H1 (cell line): ENCODE results near the gene TNIP1. TPM values are rescaled to one million over a fixed set of nuclear protein-coding genes. Genes with fewer than 3 reads are reported as not detected.

Experiments used
- CTCF ChIA-PET: fragments of 300-600 bp; sonication (Branson Sonifier 250); formaldehyde crosslinking; loops from one replicate; lab custom pipeline; 2021; ENCODE audit not compliant: partially characterized antibody; lab: Charles Lee
- POLR2A ChIA-PET: fragments of 300-600 bp; sonication (Branson Sonifier 250); formaldehyde crosslinking; loops from one replicate; lab custom pipeline; 2021; ENCODE audit warnings: inconsistent platforms; ENCODE audit not compliant: partially characterized antibody; lab: Charles Lee
- DNase-seq, 2 experiments: peaks; one replicate each; pipeline versions ENCODE4 v3.0.0 to v3.0.0-alpha.2; 2010 to 2022; ENCODE audit warnings: low spot score in 2 of 2, low read depth in 1 of 2, mixed read lengths in 1 of 2
- FAIRE-seq: peaks from 2 replicates; lab custom pipeline; 2011; peaks lifted over from hg19 to GRCh38; lab: Jason Lieb, UNC
- H2AFZ ChIP-seq: 2 replicates; pipeline ENCODE4 v1.8.1; 2012; ENCODE audit warnings: low read length, inconsistent platforms
- H2AK5ac ChIP-seq: 2 replicates; pipeline ENCODE4 v1.6.1; 2013; ENCODE audit warnings: low read depth, low read length
- H2BK120ac ChIP-seq: replicated peaks from 2 replicates; pipeline ENCODE3; 2013; ENCODE audit warnings: low read depth, low read length, inconsistent platforms
- H2BK12ac ChIP-seq: 2 replicates; pipeline ENCODE4 v1.6.1; 2013; ENCODE audit warnings: low read depth, low read length
- H2BK15ac ChIP-seq: 2 replicates; pipeline ENCODE4 v1.6.1; 2013; ENCODE audit warnings: low read length
- H2BK20ac ChIP-seq: 2 replicates; pipeline ENCODE4 v1.6.1; 2013; ENCODE audit warnings: low read length
- H2BK5ac ChIP-seq: 2 replicates; pipeline ENCODE4 v1.6.1; 2013; ENCODE audit warnings: low read depth, low read length
- H3K14ac ChIP-seq: 2 replicates; pipeline ENCODE4 v1.6.1; 2013; ENCODE audit warnings: inconsistent platforms; ENCODE audit not compliant: insufficient read length
- H3K18ac ChIP-seq: 2 replicates; pipeline ENCODE4 v1.6.1; 2013; ENCODE audit warnings: low read length; ENCODE audit errors: extremely low read depth
- H3K23ac ChIP-seq: 2 replicates; pipeline ENCODE4 v1.6.1; 2013; ENCODE audit warnings: inconsistent platforms; ENCODE audit not compliant: insufficient read length
- H3K23me2 ChIP-seq: 2 replicates; pipeline ENCODE4 v1.6.1; 2013; ENCODE audit warnings: low read depth, low read length
- H3K27ac ChIP-seq: 2 replicates; pipeline ENCODE4 v1.6.1; 2011; ENCODE audit warnings: low read depth, low read length, inconsistent platforms
- H3K27me3 ChIP-seq, 4 experiments: replicated peaks in 1 of 4; 1 replicate in 1 of 4; 2 replicates in 3 of 4; pipeline versions ENCODE4 v1.6.1 to v1.8.1; 2011 to 2013; ENCODE audit warnings: low read length in 3 of 4, mild to moderate bottlenecking in 3 of 4, inconsistent platforms in 2 of 4, mixed read lengths in 2 of 4, moderate library complexity in 1 of 4; ENCODE audit not compliant: control insufficient read depth in 3 of 4, insufficient read depth in 3 of 4; ENCODE audit errors: extremely low read depth in 1 of 4
- H3K36me3 ChIP-seq, 4 experiments: 2 replicates each; pipeline versions ENCODE4 v1.6.1 to v1.8.1; 2011 to 2013; ENCODE audit warnings: mild to moderate bottlenecking in 4 of 4, low read length in 3 of 4, moderate library complexity in 2 of 4, control low read depth in 1 of 4, inconsistent platforms in 1 of 4; ENCODE audit not compliant: insufficient read depth in 4 of 4, control insufficient read depth in 2 of 4
- H3K4ac ChIP-seq: replicated peaks from 2 replicates; pipeline ENCODE3; 2013; ENCODE audit warnings: low read length, low read depth, mixed read lengths, inconsistent platforms; ENCODE audit not compliant: insufficient read length
- H3K4me1 ChIP-seq, 4 experiments: replicated peaks in 1 of 4; 1 replicate in 1 of 4; 2 replicates in 3 of 4; pipeline versions ENCODE4 v1.6.1 to v1.8.1; 2011 to 2013; ENCODE audit warnings: low read length in 3 of 4, inconsistent platforms in 2 of 4, mixed read lengths in 1 of 4; ENCODE audit not compliant: insufficient read depth in 4 of 4, control insufficient read depth in 3 of 4
- H3K4me2 ChIP-seq, 2 experiments: 2 replicates each; pipeline versions ENCODE4 v1.6.1 to v1.8.1; 2011 to 2013; ENCODE audit warnings: low read depth in 2 of 2, low read length in 2 of 2, control low read depth in 1 of 2, inconsistent platforms in 1 of 2, mild to moderate bottlenecking in 1 of 2; ENCODE audit not compliant: insufficient read depth in 1 of 2
- H3K4me3 ChIP-seq, 4 experiments: fragments of 200-600, 300-600 bp in 1 of 4; sonication (generic), shearing (Covaris generic), sonication (Bioruptor Twin) in 1 of 4; 2 replicates each; pipeline versions ENCODE4 v1.5.1 to v1.8.1; 2011 to 2016; ENCODE audit warnings: low read length in 4 of 4, low read depth in 3 of 4, control low read depth in 2 of 4, inconsistent platforms in 2 of 4, mild to moderate bottlenecking in 2 of 4, mixed read lengths in 1 of 4, moderate library complexity in 1 of 4; ENCODE audit not compliant: insufficient read depth in 2 of 4; ENCODE audit errors: extremely low read depth in 1 of 4
- H3K56ac ChIP-seq: replicated peaks from 2 replicates; pipeline ENCODE3; 2013; ENCODE audit warnings: low read depth, mild to moderate bottlenecking, mixed read lengths, low read length, inconsistent platforms; ENCODE audit not compliant: insufficient read length
- H3K79me1 ChIP-seq: 2 replicates; pipeline ENCODE4 v1.6.1; 2013; ENCODE audit warnings: low read depth, low read length, control low read depth
- H3K79me2 ChIP-seq, 2 experiments: 2 replicates each; pipeline versions ENCODE4 v1.6.1 to v1.8.1; 2012 to 2013; ENCODE audit warnings: low read length in 2 of 2, mild to moderate bottlenecking in 2 of 2, inconsistent platforms in 1 of 2; ENCODE audit not compliant: insufficient read depth in 2 of 2, control insufficient read depth in 1 of 2
- H3K9ac ChIP-seq, 4 experiments: replicated peaks in 1 of 4; 1 replicate in 1 of 4; 2 replicates in 3 of 4; pipeline versions ENCODE4 v1.6.1 to v1.8.1; 2011 to 2013; ENCODE audit warnings: low read depth in 3 of 4, low read length in 3 of 4, control low read depth in 2 of 4, mild to moderate bottlenecking in 2 of 4, moderate library complexity in 2 of 4, inconsistent platforms in 1 of 4; ENCODE audit errors: extremely low read depth in 1 of 4
- H3K9me3 ChIP-seq, 2 experiments: 2 replicates each; pipeline versions ENCODE4 v1.6.1 to v1.8.1; 2012 to 2013; ENCODE audit warnings: mild to moderate bottlenecking in 2 of 2, moderate library complexity in 2 of 2, control low read depth in 1 of 2, inconsistent platforms in 1 of 2, low read depth in 1 of 2, low read length in 1 of 2, mixed read lengths in 1 of 2; ENCODE audit not compliant: insufficient read depth in 2 of 2
- H4K20me1 ChIP-seq, 2 experiments: replicated peaks in 1 of 2; 2 replicates each; pipeline versions ENCODE3 to v1.8.1; 2011 to 2013; ENCODE audit warnings: inconsistent platforms in 2 of 2, low read length in 2 of 2, mild to moderate bottlenecking in 1 of 2; ENCODE audit not compliant: insufficient read depth in 2 of 2, control insufficient read depth in 1 of 2
- H4K5ac ChIP-seq: 2 replicates; pipeline ENCODE4 v1.6.1; 2013; ENCODE audit warnings: low read length, low read depth, mixed read lengths, inconsistent platforms; ENCODE audit not compliant: insufficient read length
- H4K8ac ChIP-seq: 2 replicates; pipeline ENCODE4 v1.8.0; 2013; ENCODE audit warnings: mild to moderate bottlenecking, moderate library complexity, low read length, inconsistent platforms; ENCODE audit not compliant: insufficient read depth; ENCODE audit errors: extremely low read depth
- H4K91ac ChIP-seq: replicated peaks from 2 replicates; pipeline ENCODE3; 2013; ENCODE audit warnings: low read length, mixed read lengths, inconsistent platforms; ENCODE audit not compliant: insufficient read length
- CTCF ChIP-seq, 3 experiments: IDR thresholded peaks; 1 replicate in 2 of 3; 2 replicates in 1 of 3; pipeline versions ENCODE4 v1.5.1 to v1.6.1; 2011; ENCODE audit warnings: low read length in 3 of 3, mild to moderate bottlenecking in 3 of 3, inconsistent platforms in 2 of 3, low read depth in 1 of 3, moderate library complexity in 1 of 3; ENCODE audit not compliant: insufficient read depth in 1 of 3; ENCODE audit errors: control extremely low read depth in 1 of 3
- EZH2 ChIP-seq: fragments of 200-600 bp; sonication (generic); IDR thresholded peaks from 2 replicates; pipeline ENCODE4 v1.7.1; 2012; ENCODE audit warnings: low read depth, mild to moderate bottlenecking, moderate library complexity, low read length, inconsistent platforms; ENCODE audit not compliant: severe bottlenecking
- POU5F1 ChIP-seq: IDR thresholded peaks from 2 replicates; pipeline ENCODE4 v1.6.1; 2011; ENCODE audit warnings: low read depth, mild to moderate bottlenecking, low read length, moderate library complexity
- RAD21 ChIP-seq, 2 experiments: IDR thresholded peaks in 1 of 2; conservative IDR thresholded peaks in 1 of 2; 2 replicates each; pipeline ENCODE4 v1.6.1; 2011; ENCODE audit warnings: low read depth in 2 of 2, low read length in 2 of 2, improper control_type of control experiment in 1 of 2, inconsistent platforms in 1 of 2, mild to moderate bottlenecking in 1 of 2, moderate library complexity in 1 of 2
- WGBS, 2 experiments: shearing (Covaris generic) in 1 of 2; methylation state at CpG; one replicate each; pipeline versions ENCODE4 v1.1.6 to v1.1.7; 2013 to 2015; ENCODE audit warnings: low lambda C conversion rate in 2 of 2, mixed read lengths in 2 of 2, inconsistent platforms in 1 of 2, low coverage in 1 of 2, missing lambda C conversion rate in 1 of 2; ENCODE audit not compliant: insufficient replicate concordance in 2 of 2, insufficient coverage in 1 of 2, insufficient read length in 1 of 2; ENCODE audit errors: extremely low coverage in 1 of 2, missing lambda C conversion rate in 1 of 2; 5-methylcytosine and 5-hydroxymethylcytosine counted together
- polyA plus RNA-seq, 7 experiments: library from polyadenylated mRNA; depleted of rRNA in 3 of 7; stranded (reverse) in 5 of 7; unstranded in 2 of 7; fragments of >200 nt in 5 of 7; fragments of 200-250 nt in 2 of 7; gene quantifications; 1 replicate in 5 of 7; 2 replicates in 1 of 7; 4 replicates in 1 of 7; pipeline versions ENCODE4 v1.2.1 to v1.2.3, GENCODE V29; 2011 to 2013; ENCODE audit warnings: missing spikeins in 2 of 7, mixed read lengths in 2 of 7
- total RNA-seq: library from RNA; stranded (reverse); fragmentation: NEBNext Ultra II Directional; extraction: Animal tissue kit (Norgen Biotek cat#: 25700); gene quantifications from 2 replicates; pipeline ENCODE4 v1.2.1, GENCODE V29; 2021

Gene TNIP1
- total and polyA plus RNA-seq, 2 of the 8 experiments (the other 6 are each of a cell fraction or from before 2014, with no cell fraction given) = 14.2 to 31.9 TPM

GRCh38 chr5:150989695-150990094 is 91.1 kb downstream of the TNIP1 start:
- DNase-seq (peak; percentile 9 to 60), FAIRE-seq (peak; percentile 75)
- no peaks in the 10 kb centered on the region for H3K79me1 ChIP-seq
- no peaks in the 10 kb centered on the region for H3K27me3 ChIP-seq
- no peak overlapping the region for H2BK20ac ChIP-seq
- TF ChIP-seq RAD21 (IDR thresholded peaks at IDR 0.05 in 1 of 2, conservative IDR thresholded peaks at IDR 0.05 in 1 of 2; ENCODE audit: low read depth in 2 of 2, low read length in 2 of 2) = peak; percentile 75 to 78
- peak; percentile 40 to 79 (median 69) for TF ChIP-seq CTCF (IDR thresholded peaks at IDR 0.05; ENCODE audit: control extremely low read depth in 1 of 3, insufficient read depth in 1 of 3, low read depth in 1 of 3, low read length in 3 of 3)
- TF ChIP-seq POU5F1 = no peak
- TF ChIP-seq EZH2 = no peak
- H3K23me2 ChIP-seq = no peaks in the 10 kb centered on the region
- H3K4ac ChIP-seq = no peak overlapping the region
- H3K4me3 ChIP-seq = no peak overlapping the region
- 66% methylated on average over 3 of the region's 3 CpGs; no CpG with 5 or more reads in 1 of the 2 experiments for WGBS, 2 experiments
- H3K14ac ChIP-seq = no peak overlapping the region
- ChIA-PET CTCF (interaction anchor here (0.6 to 1.7 kb wide), 17 partner anchors 8 to 458 kb away, joined by 3 to 13 read pairs (median 4); no protein-coding TSS in a partner anchor), POLR2A (no interaction called here)
- H3K56ac ChIP-seq = no peak overlapping the region
- H3K9me3 ChIP-seq = peaks cover 7 to 8% of the 10 kb centered on the region in 2 experiments; a peak in 1 of 4 replicates
- no peaks in the 10 kb centered on the region for H3K36me3 ChIP-seq
- no peak overlapping the region for H3K18ac ChIP-seq
- H2BK120ac ChIP-seq = no peak overlapping the region
- no peak overlapping the region for H2AK5ac ChIP-seq
- H2BK5ac ChIP-seq = no peak overlapping the region
- H2BK12ac ChIP-seq = no peak overlapping the region
- H3K27ac ChIP-seq = no peak overlapping the region
- H4K91ac ChIP-seq = no peak overlapping the region
- no peaks in the 10 kb centered on the region for H3K79me2 ChIP-seq
- no peak overlapping the region for H4K8ac ChIP-seq
- no peak overlapping the region for H4K5ac ChIP-seq
- no peak overlapping the region for H3K23ac ChIP-seq
- no peak overlapping the region for H3K9ac ChIP-seq
- no peaks in the 10 kb centered on the region for H4K20me1 ChIP-seq
- no peak overlapping the region for H2AFZ ChIP-seq
- no peak overlapping the region for H3K4me2 ChIP-seq
- H3K4me1 ChIP-seq = no peaks in the 10 kb centered on the region
- H2BK15ac ChIP-seq = no peak overlapping the region
